HFFc6 (cell line): ENCODE results near the gene CACNA1D. TPM values are rescaled to one million over a fixed set of nuclear protein-coding genes. Genes with fewer than 3 reads are reported as not detected.

Experiments used
- DNase-seq: peaks from one replicate; pipeline ENCODE4 v3.0.0-alpha.2; 2018
- H3K27ac Mint-ChIP-seq: 2 replicates; pipeline ENCODE4 v1.8.0; 2020; ENCODE audit warnings: mild to moderate bottlenecking, mixed read lengths
- H3K27me3 Mint-ChIP-seq: 2 replicates; pipeline ENCODE4 v1.8.0; 2021; ENCODE audit warnings: mild to moderate bottlenecking, moderate library complexity, mixed read lengths; ENCODE audit not compliant: insufficient read depth
- H3K36me3 Mint-ChIP-seq: 2 replicates; pipeline ENCODE4 v1.8.0; 2021; ENCODE audit warnings: low read depth, mixed read lengths
- H3K4me1 Mint-ChIP-seq: 2 replicates; pipeline ENCODE4 v1.8.0; 2020; ENCODE audit warnings: low read depth, mixed read lengths
- H3K4me3 Mint-ChIP-seq: 2 replicates; pipeline ENCODE4 v1.8.0; 2020; ENCODE audit warnings: mild to moderate bottlenecking, moderate library complexity, mixed read lengths
- H3K9me3 Mint-ChIP-seq: 2 replicates; pipeline ENCODE4 v1.8.0; 2020; ENCODE audit warnings: mild to moderate bottlenecking, mixed read lengths
- total RNA-seq, 6 experiments: library from RNA; stranded (reverse); fragmentation: NEBNext Ultra II Directional; extraction: Animal tissue kit (Norgen Biotek cat#: 25700); gene quantifications; 2 replicates in 1 of 6; 3 replicates in 5 of 6; pipeline ENCODE4 v1.2.3, GENCODE V29; 2021
- TF ChIP-seq, protein P1 (sequence below): fragments of 200-600 bp; sonication (generic); IDR thresholded peaks from 2 replicates; pipeline ENCODE4 v1.5.0; 2021; ENCODE audit warnings: antibody characterized with exemption, mild to moderate bottlenecking

CACNA1D gene
- total RNA-seq, 6 experiments from 2014 or later = 0.09 TPM; not detected in 5

DNA sequence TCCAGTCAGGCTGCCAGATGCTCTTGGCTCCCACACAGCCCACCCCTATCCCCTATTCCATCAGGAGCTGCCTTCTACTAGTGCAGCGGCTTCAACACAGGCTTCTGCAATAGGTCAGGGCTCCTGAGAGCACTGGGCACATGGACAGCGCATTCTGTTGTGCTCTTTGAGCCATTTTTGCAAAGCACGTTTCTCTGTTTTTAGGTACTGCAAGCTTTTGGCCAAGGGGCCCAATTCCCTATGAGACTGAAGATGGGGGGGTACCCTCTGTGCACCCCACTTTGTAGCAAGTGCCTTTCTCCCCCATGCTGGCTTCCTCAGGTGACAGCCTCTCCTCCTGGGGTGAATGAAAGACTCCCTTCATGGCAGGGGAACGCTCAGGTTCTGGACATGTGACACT is 320.7 kb downstream of the CACNA1D start:
- Mint-ChIP-seq H3K4me3 (no peak overlapping the region), H3K27me3 (peaks cover 16% of the 10 kb centered on the region), H3K27ac (no peak overlapping the region), H3K36me3 (no peaks in the 10 kb centered on the region), H3K9me3 (no peaks in the 10 kb centered on the region), H3K4me1 (no peaks in the 10 kb centered on the region)
- DNase-seq = no peak
- TF ChIP-seq, protein P1, sequence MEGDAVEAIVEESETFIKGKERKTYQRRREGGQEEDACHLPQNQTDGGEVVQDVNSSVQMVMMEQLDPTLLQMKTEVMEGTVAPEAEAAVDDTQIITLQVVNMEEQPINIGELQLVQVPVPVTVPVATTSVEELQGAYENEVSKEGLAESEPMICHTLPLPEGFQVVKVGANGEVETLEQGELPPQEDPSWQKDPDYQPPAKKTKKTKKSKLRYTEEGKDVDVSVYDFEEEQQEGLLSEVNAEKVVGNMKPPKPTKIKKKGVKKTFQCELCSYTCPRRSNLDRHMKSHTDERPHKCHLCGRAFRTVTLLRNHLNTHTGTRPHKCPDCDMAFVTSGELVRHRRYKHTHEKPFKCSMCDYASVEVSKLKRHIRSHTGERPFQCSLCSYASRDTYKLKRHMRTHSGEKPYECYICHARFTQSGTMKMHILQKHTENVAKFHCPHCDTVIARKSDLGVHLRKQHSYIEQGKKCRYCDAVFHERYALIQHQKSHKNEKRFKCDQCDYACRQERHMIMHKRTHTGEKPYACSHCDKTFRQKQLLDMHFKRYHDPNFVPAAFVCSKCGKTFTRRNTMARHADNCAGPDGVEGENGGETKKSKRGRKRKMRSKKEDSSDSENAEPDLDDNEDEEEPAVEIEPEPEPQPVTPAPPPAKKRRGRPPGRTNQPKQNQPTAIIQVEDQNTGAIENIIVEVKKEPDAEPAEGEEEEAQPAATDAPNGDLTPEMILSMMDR = no peak

DNA sequence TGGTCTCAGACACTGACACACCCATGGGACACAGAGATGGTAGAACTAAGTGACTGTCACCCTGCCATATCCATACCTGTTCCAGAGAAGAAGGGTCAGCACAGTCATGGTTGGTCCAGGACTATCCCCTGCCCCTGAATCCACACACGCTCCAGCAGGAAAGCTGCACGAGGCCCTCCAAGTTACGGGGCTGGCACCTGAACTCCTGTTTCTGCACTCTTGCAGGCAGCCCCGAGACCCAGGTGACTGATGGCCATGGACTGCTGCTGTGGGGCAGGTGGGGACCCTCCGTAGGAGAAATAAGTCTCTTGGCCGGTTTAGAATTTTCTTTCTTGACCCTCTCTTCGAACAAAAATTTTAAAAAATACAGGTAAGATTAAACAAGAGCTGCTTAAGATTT is 321.2 kb downstream of the CACNA1D start:
- peaks cover 21% of the 10 kb centered on the region for H3K27me3 Mint-ChIP-seq
- TF ChIP-seq, protein P1 = no peak
- no peak for DNase-seq
- no peak overlapping the region for H3K4me3 Mint-ChIP-seq
- no peaks in the 10 kb centered on the region for H3K4me1 Mint-ChIP-seq
- no peaks in the 10 kb centered on the region for H3K9me3 Mint-ChIP-seq
- no peaks in the 10 kb centered on the region for H3K36me3 Mint-ChIP-seq
- no peak overlapping the region for H3K27ac Mint-ChIP-seq

DNA sequence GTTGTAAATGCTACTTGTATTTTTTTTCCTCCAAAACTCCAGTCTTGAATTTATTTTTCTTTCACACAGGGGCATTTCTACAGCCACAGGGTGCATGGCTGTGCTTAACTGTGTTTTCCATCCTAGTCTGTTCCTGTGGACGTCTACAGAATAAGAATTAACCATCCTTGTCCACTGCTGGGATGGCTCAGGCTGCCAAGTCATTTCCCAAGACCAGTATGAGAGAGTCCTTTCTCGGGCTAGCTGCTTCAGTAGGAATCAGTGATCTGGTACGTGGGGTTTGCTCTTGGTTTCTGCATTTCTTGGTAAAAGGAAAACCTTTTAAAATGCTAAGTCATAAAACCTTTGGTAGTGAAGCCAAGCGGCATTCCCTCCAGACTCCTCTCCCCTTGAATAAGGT is 322.0 kb downstream of the CACNA1D start:
- no peaks in the 10 kb centered on the region for H3K9me3 Mint-ChIP-seq
- TF ChIP-seq, protein P1 = no peak
- DNase-seq = no peak
- H3K27me3 Mint-ChIP-seq = peaks cover 21% of the 10 kb centered on the region
- no peak overlapping the region for H3K4me3 Mint-ChIP-seq
- H3K36me3 Mint-ChIP-seq = no peaks in the 10 kb centered on the region
- no peak overlapping the region for H3K27ac Mint-ChIP-seq
- no peaks in the 10 kb centered on the region for H3K4me1 Mint-ChIP-seq

DNA sequence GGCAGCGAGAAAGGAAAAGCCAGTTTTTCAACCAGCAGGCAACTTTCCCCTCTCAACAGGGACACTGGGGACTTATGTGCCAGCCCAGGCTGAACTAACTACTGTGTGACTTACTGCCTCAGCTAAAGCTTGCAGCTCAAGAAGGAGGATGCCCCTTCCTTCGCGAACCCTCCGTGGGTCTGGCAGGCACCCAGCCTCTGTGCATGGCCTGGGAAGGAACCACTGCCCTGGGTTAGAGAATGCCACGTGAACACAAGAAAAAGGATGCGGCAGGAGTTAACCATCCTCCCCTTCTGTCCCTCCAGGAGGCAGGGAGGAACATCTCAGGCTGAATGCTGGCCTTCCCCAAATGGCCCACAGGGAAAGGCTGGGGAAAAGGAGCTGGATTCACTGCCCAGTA is 322.8 kb downstream of the CACNA1D start:
- Mint-ChIP-seq H3K4me3 (no peak overlapping the region), H3K36me3 (no peaks in the 10 kb centered on the region)

DNA sequence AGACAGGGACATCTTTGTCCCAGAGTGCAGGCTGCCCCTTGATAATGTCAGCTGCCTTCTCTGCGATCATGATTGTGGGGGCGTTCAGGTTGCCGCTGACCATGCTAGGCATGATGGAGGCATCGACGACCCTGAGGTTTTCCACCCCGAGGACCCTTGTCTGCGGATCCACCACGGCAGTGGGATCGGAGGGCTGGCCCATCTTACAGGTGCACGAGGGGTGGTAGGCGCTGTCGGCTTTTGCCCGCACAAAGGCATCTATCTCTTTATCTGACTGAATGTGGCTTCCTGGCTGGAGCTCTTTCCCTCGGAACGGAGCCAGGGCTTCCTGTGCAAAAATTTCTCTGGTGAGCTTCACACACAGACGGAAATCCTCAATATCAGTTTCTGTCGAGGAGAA is 323.4 kb downstream of the CACNA1D start:
- no peaks in the 10 kb centered on the region for H3K9me3 Mint-ChIP-seq
- no peaks in the 10 kb centered on the region for H3K4me1 Mint-ChIP-seq
- TF ChIP-seq, protein P1 = no peak
- H3K27ac Mint-ChIP-seq = no peak overlapping the region
- no peaks in the 10 kb centered on the region for H3K36me3 Mint-ChIP-seq
- peaks cover 21% of the 10 kb centered on the region for H3K27me3 Mint-ChIP-seq
- no peak overlapping the region for H3K4me3 Mint-ChIP-seq
- no peak for DNase-seq

More for the DNA sequence above, 322.8 kb downstream of the CACNA1D start:
- Mint-ChIP-seq H3K9me3 (no peaks in the 10 kb centered on the region), H3K27ac (no peak overlapping the region), H3K4me1 (no peaks in the 10 kb centered on the region), H3K27me3 (peaks cover 21% of the 10 kb centered on the region)
- TF ChIP-seq, protein P1 = no peak
- no peak for DNase-seq
